GM12878 (cell line): Measurements from ENCODE around the gene GNAZ. TPM values are rescaled to one million over a fixed set of nuclear protein-coding genes. Genes with fewer than 3 reads are reported as not detected.

Experiments
- CHD4 ChIP-seq: fragments of 200-600 bp; sonication (generic); IDR thresholded peaks from 2 replicates; pipeline ENCODE4 v1.6.1; 2016; ENCODE audit warnings: mild to moderate bottlenecking
- CREB1 ChIP-seq: IDR thresholded peaks from 2 replicates; pipeline ENCODE4 v1.6.1; 2012; ENCODE audit warnings: low read depth, mild to moderate bottlenecking, inconsistent platforms
- E2F8 ChIP-seq: fragments of 450-650 bp; IDR thresholded peaks from 2 replicates; pipeline ENCODE4 v1.6.1; 2018; ENCODE audit warnings: mild to moderate bottlenecking, low read depth, moderate library complexity; ENCODE audit not compliant: partially characterized antibody
- ETV6 ChIP-seq, 2 experiments: fragments of 450-650 bp in 1 of 2; IDR thresholded peaks in 1 of 2; conservative IDR thresholded peaks in 1 of 2; 2 replicates each; pipeline ENCODE4 v1.6.1; 2014; ENCODE audit warnings: antibody characterized with exemption in 1 of 2, borderline replicate concordance in 1 of 2, low read depth in 1 of 2, mild to moderate bottlenecking in 1 of 2, moderate library complexity in 1 of 2
- GABPA ChIP-seq: IDR thresholded peaks from 2 replicates; pipeline ENCODE4 v1.6.1; 2014; ENCODE audit warnings: antibody characterized with exemption, low read depth, mild to moderate bottlenecking, inconsistent platforms
- JUNB ChIP-seq: IDR thresholded peaks from 2 replicates; pipeline ENCODE4 v1.6.1; 2016; ENCODE audit warnings: antibody characterized with exemption, mild to moderate bottlenecking
- MEF2A ChIP-seq: IDR thresholded peaks from 2 replicates; pipeline ENCODE4 v1.6.1; 2011; ENCODE audit warnings: low read depth, mild to moderate bottlenecking, low read length, moderate library complexity; ENCODE audit not compliant: insufficient read depth
- polyA plus RNA-seq, 11 experiments: library from polyadenylated mRNA; depleted of rRNA in 4 of 11; unstranded in 6 of 11; stranded (reverse) in 5 of 11; fragments of >200 nt; fragmentation: Nextera tagmentation in 4 of 11; fragmentation: Illumina TruSeq in 1 of 11; extraction: Ambion mirVana in 4 of 11; extraction: Trizol in 1 of 11; gene quantifications; 1 replicate in 1 of 11; 2 replicates in 10 of 11; pipeline versions ENCODE4 v1.2.1 to v1.2.3, GENCODE V29; 2011 to 2016; ENCODE audit warnings: inconsistent platforms in 2 of 11, missing spikeins in 2 of 11, low read depth in 1 of 11
- total RNA-seq, 4 experiments: library from RNA; depleted of rRNA in 3 of 4; stranded (reverse); fragments of >200 nt in 3 of 4; fragmentation: Illumina TruSeq in 1 of 4; extraction: Trizol in 1 of 4; gene quantifications; 2 replicates each; pipeline versions ENCODE4 v1.2.1 to v1.2.3, GENCODE V29; 2013 to 2021
- TF ChIP-seq, protein P1 (sequence below): fragments of 450-650 bp; formaldehyde crosslinking; IDR thresholded peaks from 2 replicates; pipeline ENCODE4 v1.5.0; 2022; ENCODE audit warnings: mild to moderate bottlenecking, missing genetic modification characterization

GNAZ gene
- total and polyA plus RNA-seq, 10 of the 15 experiments (the other 5 are each of a cell fraction or from before 2014, with no cell fraction given), result 0.09 to 1.0 (median 0.44) TPM; not detected in 1

DNA sequence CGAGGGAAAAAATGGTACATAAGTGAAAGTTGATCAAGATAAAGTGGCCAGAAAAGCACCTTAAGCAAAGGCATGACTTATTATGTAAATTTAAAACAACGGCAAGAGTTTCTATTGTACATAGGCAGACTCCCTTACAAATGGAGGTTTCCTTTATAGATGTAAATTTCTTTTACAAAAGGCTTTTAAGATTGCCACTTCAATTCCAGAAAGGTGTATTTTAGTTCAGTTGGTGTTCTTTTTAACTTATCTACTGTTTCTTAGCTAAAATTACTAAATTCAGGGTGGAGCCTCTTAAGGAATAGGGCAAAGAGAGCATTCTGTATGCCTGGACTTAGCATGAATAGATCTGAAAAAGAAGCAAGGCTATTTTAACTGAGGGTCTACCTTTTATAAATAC lies 24.9 kb upstream of the GNAZ start (continued):
- TF ChIP-seq, protein P1, sequence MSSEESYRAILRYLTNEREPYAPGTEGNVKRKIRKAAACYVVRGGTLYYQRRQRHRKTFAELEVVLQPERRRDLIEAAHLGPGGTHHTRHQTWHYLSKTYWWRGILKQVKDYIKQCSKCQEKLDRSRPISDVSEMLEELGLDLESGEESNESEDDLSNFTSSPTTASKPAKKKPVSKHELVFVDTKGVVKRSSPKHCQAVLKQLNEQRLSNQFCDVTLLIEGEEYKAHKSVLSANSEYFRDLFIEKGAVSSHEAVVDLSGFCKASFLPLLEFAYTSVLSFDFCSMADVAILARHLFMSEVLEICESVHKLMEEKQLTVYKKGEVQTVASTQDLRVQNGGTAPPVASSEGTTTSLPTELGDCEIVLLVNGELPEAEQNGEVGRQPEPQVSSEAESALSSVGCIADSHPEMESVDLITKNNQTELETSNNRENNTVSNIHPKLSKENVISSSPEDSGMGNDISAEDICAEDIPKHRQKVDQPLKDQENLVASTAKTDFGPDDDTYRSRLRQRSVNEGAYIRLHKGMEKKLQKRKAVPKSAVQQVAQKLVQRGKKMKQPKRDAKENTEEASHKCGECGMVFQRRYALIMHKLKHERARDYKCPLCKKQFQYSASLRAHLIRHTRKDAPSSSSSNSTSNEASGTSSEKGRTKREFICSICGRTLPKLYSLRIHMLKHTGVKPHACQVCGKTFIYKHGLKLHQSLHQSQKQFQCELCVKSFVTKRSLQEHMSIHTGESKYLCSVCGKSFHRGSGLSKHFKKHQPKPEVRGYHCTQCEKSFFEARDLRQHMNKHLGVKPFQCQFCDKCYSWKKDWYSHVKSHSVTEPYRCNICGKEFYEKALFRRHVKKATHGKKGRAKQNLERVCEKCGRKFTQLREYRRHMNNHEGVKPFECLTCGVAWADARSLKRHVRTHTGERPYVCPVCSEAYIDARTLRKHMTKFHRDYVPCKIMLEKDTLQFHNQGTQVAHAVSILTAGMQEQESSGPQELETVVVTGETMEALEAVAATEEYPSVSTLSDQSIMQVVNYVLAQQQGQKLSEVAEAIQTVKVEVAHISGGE, result no peak
- no peak for TF ChIP-seq CHD4
- no peak for TF ChIP-seq CREB1
- no peak for TF ChIP-seq ETV6 (conservative IDR thresholded peaks at IDR 0.05 in 1 of 2, IDR thresholded peaks at IDR 0.05 in 1 of 2; ENCODE audit: borderline replicate concordance in 1 of 2, low read depth in 1 of 2)
- TF ChIP-seq MEF2A, result no peak
- TF ChIP-seq GABPA, result no peak
- TF ChIP-seq JUNB, result no peak
- TF ChIP-seq E2F8, result no peak
